Stromal cell of bone marrow (primary cell): Measurements from ENCODE around the gene KCNN1.
A peak's percentile ranks its signal among the peaks of the same experiment; 100 is the strongest.
"Not testable (repeated sequence)": the region's sequence is repeated elsewhere in the genome, so short reads cannot be mapped to it uniquely, and the experiment has no call there.

Experiments used
- DNase-seq: peaks from one replicate; pipeline ENCODE4 v3.0.0-alpha.2; 2012; ENCODE audit warnings: low read depth

Gene KCNN1

DNA sequence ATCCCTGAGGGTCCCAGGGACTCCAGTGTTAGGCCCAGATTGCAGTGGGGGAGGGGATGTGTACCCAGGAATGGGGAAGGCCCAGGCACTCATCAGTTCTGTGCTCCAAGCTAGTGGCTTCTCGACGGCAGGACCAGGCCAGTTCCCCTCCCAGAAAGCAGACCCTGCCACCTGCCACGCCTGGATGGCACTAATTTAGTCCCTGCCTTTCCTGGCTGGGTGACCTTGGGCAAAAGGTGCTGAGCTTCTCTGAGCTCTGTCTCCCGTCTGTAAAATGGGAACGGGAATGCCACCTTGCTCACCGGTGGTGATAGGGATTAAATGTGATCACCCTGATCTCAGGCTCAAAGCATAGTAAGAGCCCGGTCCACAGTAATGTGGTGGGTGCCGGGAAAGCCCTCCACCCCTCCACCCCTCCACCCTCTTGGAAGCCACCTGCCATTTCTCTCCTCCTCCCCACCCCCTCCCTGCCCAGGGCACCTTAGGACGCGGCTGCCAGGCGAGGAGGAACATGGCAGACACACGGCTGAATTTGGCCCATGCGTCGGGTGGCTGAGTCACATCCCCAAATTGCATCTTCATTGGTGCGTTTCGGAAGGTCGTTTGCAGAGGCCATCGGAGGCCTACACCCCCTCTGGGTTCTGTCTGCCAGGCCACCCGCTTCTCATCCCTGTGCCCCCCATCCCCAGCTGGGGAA is 2.3 kb downstream of the KCNN1 start:
- no peak for DNase-seq

DNA sequence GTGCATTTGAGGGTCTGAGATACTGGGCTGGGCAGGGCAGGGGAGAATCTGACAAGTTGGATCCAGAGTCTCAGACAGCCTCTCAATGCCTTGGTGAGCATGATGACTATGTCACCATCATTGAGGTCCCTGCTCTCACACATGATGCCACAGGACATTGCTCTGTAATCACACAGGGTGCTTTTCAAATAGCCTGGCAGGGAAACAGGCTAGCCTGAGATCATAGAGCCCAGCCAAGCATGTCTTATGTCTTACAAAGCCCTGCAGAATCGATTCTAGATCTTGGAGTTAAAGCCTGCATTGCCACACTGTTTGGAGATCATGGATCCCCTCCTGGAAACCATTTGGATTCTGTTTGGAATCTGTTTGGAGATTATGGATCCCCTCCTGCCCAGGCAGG is 5.3 kb downstream of the KCNN1 start:
- DNase-seq: no peak

DNA sequence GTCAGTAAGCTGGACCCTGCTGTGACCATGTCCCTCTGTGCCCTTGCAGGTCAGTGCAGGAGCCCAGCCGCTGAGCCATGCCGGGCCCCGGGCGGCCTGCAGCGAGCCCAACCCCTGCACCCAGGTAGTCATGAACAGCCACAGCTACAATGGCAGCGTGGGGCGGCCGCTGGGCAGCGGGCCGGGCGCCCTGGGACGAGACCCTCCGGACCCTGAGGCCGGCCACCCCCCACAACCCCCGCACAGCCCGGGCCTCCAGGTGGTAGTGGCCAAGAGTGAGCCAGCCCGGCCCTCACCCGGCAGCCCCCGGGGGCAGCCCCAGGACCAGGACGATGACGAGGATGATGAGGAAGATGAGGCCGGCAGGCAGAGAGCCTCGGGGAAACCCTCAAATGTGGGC is 6.9 kb downstream of the KCNN1 start:
- DNase-seq: no peak

DNA sequence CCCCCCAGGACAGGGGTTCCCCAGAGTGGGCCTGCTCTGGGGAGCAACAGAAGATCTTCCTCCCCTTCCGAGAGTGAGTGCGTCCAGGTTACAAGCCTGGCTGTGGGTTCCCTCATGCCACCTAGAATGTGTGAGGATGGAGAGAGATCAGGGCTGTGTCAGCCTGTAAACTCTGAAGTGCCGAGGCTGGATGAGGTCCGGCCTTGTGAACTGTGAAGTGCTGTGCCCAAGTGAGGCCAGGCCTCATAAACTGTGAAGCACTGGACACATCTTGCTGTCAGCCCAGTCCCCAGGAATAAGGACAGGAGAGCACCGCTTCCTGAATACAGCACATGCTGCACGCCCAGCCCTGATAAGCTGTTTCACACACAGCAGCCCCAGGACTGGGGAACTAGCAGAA is 7.6 kb downstream of the KCNN1 start:
- DNase-seq: no peak

DNA sequence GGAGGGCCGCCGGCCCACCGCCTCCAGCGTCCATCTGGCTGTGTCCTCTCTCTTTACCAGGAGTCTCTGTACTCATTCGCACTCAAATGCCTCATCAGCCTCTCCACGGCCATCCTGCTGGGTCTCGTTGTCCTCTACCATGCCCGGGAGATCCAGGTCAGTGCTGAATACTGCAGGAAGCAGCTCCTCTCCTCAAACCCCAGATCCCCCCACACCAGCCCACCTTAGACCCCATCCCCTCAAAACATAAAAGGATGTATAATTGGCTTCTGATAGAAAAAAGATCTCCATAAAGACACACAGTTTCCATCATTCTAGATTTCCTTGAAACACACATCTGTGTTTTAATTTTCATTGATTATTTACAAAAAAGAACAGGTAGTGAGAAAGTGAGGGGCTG is 8.1 kb downstream of the KCNN1 start:
- DNase-seq: no peak

DNA sequence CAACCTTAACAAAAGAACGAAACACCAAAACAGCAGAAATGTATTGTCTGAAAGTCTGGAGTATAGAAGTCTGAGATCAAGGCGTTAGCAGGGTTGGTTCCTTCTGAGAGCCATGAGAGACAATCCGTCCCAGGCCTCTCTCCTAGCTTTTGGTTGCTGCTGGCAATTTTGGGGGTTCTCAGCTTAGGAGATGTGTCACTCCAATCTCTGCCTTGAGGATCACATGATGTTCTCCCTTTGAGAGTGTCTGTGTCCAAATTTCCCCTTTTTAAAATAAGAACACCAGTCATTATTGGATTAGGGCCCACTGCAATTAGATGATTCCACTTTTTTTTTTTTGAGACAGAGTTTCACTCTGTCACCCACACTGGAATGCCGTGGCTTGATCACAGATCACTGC is 10.1 kb downstream of the KCNN1 start:
- DNase-seq: no peak

DNA sequence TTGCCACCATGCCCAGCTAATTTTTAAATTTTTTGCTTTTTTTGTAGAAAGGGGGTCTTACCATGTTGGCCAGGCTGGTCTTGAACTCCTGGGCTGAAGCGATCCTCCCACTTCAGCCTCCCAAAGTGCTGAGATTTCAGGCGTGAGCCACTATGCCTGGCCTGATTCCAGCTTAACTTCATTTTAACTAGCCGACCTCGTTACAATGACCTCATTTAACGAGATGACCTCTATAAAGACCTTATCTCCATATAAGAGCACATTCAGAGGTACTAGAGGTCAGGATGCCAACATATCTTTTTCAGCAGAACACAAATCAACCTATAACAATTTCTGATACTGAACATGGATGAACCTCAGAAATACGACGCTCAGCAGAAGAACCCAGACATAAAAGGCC is 10.6 kb downstream of the KCNN1 start:
- DNase-seq: no peak

DNA sequence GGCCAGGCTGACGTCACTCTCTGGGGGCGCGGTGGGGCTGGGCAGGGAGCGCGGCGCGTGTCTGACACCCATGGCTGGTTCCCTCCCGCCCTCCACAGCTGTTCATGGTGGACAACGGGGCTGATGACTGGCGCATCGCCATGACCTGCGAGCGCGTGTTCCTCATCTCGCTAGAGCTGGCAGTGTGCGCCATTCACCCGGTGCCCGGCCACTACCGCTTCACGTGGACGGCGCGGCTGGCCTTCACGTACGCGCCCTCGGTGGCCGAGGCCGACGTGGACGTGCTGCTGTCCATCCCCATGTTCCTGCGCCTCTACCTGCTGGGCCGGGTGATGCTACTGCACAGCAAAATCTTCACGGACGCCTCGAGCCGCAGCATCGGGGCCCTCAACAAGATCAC is 14.7 kb downstream of the KCNN1 start:
- no peak for DNase-seq

DNA sequence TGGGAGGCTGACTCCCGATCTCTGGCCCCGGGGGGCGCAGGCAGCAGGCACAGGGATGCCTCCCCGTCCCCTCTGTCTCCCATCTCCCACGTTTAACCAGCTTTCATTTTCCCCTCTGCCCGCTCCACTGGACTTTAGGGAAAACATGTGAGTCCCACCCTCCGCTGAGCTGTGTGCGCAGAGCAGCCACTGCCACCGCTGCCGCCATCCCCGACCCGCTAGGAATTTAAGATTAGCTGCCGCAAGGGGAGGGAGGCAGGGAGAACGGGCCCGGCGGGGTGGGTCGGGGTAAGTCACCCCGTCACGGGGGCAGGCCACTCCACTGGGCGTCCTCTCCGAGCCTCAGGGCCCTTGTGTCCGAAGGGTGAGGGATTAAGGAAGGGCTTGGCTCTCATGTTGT is 15.5 kb downstream of the KCNN1 start:
- no peak for DNase-seq

DNA sequence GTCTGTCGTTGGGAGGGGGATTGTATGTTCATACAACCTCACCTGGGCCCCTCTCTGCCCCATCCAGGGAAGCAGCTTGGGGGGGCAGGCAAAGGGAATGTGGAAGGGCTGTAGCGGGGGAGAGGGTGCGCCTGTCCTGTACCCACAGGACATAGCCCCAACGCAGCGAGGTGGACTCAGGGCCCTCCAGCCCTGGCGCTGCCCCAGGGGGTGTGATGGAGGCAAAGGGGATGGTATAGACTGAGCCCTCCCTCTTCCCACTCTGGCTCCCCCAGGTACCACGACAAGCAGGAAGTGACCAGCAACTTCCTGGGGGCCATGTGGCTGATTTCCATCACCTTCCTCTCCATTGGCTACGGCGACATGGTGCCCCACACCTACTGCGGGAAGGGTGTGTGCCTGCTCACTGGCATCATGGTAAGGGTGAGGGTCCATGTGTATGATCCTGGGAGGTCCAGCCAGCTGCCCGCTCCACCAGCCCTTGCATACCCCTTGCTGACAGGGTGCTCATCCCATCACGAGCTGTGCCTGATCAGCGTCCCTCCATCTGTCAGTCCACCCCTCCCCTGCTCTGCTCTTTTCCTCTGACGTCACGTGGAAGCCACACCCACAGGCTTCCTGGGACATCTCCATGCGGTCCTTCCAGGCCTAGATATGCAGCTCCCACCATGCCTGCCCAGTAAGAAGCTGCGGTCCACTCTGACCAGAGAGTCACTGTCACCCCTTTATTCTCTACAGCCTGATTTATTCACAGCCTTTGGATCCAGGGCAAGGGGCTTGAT is 18.3 kb downstream of the KCNN1 start:
- no peak for DNase-seq

DNA sequence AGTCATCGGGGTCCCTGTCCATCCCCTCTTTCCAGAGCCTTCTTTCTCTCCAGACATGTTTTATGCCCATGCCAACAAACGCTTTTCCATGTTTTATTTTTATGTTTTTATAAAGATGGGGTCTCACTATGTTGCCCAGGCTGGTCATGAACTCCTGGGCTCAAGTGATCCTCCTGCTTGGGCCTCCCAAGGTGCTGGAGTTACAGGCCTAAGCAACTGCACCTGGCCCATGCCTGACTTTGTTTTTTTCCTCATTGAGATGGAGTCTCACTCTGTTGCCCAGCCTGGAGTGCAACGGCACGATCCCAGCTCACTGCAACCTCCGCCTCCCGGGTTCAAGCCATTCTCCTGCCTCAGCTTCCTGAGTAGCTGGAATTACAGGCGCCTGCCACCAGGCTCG is 19.7 kb downstream of the KCNN1 start:
- DNase-seq: not testable (repeated sequence)

DNA sequence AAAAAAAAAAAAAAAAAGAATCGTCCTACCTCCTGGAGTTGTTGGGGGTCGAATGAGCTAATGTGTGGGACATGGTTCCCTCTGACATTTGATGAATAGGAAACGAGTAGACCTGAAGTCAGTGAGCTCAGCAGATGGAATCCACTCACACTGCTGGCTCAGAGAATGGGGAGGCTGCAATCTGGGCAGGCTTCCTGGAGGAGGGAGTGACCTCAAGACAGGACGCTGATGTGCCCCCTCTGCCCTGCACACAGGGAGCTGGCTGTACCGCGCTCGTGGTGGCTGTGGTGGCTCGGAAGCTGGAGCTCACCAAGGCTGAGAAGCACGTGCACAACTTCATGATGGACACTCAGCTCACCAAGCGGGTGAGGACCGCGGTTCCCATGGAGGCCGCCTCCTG is 21.3 kb downstream of the KCNN1 start:
- no peak for DNase-seq

DNA sequence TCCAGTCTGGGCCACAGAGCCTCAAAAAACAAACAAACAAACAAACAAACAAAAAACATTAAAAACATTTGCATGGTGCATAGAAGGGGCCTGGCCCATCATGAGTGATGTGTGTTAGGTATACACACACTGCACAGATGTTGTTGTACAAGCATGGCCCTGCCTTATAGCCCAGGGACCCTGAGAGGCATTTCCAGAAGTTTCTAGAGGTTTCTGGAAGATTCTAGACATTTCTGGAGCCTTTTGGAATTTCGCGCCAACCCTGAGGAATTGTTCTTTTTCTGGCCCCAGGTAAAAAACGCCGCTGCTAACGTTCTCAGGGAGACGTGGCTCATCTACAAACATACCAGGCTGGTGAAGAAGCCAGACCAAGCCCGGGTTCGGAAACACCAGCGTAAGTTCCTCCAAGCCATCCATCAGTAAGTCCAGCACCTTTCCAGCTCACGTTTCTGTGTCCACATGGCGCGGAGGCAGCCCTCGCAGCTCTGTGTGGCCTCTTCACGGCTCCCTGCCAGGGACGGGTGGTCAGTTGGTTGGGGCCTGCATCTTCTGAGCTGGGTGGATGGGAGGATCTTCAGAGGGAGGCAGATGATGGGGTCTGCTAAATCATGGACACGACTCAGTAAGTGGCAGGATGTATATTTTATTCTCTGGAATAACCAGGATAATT is 22.7 kb downstream of the KCNN1 start:
- no peak for DNase-seq

DNA sequence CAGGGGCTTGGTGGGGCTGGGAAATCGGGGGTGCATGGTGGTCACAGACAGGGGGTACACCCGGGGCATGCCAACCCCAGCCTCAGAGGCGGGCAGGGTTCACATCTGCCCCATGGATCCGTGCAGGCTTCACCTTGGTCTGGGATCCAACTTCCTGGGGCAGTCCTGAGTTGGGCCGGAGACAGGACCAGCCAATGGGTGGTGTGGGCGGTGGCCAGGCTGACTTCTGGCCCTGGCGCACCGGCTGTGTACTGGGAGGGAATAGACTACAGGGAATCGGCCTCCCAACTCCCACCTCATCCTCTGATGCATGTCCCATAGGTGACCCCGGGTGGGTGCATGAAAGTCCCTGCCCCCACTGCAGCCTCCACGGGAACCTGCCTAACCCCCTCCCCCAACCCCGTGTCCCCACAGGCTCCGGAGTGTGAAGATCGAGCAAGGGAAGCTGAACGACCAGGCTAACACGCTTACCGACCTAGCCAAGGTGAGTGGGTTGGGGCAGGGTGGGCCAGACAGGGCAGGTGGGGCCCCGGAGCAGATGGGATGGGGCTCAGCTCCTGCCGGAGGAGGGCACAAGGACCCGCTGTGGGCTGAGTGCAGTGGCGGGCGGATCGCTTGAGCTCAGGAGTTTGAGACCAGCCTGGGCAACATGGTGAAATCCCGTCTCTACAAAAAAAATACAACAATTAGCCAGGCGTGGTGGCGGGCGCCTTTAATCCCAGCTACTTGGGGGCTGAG is 26.3 kb downstream of the KCNN1 start:
- no peak for DNase-seq

DNA sequence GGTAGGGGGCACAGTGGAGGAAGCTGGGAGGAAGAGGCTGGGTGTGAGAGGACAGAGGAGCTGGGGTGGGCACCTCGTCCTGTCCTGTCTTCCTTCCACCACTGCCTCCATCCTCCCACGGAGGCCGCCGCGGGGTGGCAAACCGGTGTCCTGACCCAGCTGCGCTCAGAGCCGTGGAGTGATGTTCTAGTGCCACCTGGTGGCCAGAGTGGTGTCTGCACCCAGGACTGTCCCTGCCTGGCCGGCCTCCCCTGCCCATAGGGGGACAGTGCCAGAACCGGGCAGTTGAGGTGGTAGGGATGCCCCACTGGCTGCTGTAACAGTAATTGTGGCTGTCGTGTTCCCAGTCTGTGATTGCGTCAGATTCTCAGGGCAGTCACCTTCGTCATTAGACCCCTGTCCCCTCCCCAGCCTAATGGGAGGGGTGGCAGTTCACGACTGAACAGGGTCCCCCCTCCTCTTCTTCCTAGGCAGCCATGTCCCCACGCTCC is 30.0 kb downstream of the KCNN1 start:
- no peak for DNase-seq

DNA sequence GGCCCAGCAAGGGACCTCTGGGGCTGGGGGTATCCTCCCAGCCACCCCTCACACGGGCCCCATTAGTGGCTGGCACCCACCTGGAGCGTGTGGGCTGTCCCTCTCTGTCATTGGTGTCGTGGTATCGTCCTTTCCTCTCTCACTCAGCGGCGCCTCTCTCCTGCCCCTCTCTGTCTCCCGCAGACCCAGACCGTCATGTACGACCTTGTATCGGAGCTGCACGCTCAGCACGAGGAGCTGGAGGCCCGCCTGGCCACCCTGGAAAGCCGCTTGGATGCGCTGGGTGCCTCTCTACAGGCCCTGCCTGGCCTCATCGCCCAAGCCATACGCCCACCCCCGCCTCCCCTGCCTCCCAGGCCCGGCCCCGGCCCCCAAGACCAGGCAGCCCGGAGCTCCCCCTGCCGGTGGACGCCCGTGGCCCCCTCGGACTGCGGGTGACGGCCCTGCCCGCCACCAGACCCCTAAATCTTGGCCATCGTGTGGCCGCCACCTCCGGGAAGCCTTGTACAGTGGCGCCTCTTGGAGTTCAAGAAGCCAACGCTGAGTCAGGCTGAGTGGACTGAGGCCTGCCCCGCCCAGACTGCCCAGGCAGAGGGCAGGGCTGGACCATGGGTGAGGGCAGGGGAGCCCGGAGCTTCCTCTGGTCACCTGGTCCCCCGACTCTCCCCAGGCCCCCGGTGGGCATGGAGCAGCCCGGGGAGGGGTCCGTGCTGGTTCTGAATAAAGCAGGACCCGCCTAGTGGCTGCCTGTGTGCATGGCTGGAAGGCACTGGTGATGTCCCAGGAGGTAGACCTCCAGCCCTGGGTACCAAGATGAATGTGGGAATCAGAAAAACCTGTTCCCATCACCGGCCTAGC is 31.3 kb downstream of the KCNN1 start:
- DNase-seq: no peak

DNA sequence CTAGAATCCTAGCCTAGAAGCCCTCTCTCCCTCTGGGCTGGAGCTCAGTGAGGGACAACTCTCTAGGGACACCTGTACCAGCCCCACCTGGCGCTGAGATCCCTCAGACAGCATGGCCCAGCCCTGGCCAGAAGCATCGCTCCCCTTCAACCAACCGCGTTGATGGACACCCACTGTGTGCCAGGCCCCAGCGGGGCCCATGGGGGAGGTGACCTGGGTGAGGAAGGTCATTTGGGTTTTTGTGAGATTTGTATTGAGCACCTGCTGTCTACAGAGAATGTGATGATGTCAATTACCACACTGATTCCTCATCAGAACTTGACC is 31.9 kb downstream of the KCNN1 start:
- DNase-seq: no peak

DNA sequence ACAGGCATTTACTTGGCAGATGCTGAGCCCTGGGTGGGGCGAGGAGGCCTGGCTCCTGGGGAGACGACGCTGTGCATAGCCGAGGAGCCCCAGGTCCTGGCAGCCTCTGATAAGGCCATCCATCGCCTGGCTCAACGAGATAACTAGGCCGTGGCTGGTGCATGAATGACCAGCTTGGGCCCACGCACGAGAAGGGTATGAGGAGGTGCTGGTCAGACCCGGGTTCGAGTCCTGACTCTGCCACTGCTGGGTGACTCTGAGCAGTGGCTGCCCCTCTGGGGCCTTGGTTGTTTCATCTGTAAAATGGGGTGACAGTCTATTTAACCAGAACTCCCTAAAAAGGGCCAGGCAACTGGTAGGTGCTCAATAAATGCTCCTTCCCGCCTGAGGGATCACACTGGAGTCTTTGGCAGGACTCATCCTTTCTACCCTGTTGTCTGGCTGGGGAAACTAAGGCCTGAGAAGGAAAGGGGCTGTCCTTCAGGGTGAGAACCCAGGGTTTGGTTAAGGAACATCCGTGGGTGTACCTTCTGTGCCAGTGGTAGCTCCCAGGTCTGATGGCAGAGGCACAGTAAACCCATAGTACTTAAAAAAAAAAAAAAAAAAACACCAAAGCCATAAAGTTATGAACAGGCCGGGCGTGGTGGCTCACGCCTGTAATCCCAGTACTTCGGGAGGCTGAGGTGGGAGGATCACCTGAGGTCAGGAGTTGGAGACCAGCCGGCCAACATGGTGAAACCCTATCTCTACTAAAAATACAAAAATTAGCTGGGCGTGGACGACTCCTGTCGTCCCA is 33.0 kb downstream of the KCNN1 start:
- DNase-seq: no peak

DNA sequence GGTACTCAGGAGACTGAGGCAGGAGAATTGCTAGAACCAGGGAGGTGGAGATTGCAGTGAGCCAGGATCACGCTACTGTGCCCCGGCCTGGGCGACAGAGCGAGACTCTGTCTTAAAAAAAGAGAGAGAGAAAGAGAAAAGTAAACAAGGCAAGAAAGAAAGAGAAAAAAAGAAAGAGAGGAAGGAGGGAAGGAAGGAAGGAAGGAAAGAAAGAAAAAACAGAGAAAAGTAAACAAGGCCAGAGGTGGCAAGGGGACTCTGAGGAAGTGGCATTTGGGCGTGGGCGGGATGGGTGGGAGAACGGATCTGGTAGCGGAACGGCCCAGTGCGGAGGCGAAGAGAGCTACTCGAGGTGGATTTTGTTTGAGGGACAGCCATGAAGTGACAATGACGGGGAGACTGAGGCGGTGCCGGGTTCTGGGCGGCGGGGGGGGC is 33.6 kb downstream of the KCNN1 start:
- DNase-seq: no peak

DNA sequence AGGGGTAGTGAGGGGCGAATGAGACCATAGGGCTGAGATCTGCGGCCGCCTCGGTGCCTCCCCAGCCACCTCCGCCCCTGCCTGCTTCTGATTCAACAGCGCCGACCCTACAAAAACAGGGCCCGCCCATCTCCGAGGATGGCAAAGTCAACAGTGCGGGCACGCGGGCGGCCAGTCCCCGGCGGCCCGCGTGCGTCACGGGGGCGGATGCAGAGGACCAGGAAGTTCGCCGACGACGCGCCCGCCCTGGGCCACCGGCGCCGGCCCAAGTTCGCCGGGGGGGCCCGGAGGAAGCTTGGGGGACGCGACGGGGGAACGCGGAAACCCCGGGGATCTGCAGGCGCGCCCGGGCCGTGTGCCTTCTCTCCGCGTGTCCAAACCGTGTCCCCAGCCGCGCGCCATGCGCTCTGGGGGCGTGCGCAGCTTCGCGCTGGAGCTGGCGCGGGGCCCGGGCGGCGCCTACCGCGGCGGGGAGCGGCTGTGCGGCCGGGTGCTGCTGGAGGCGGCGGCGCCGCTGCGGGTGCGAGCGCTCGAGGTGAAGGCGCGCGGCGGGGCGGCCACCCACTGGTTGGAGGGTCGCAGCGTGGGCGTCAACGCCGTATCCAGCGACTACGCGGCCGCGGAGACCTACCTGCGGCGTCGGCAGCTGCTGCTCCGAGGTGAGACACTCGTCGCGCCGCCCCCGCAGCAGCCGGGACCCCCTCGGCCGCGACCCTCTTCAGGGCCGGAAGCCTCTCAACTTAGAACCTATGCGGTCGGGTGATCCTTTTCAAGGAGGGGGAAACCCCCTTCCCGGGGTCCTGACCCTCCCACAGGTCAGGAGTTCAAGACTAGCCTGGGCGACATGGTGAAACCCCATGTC is 34.2 kb downstream of the KCNN1 start:
- peak; percentile 90 for DNase-seq
